T-helper 1 cell treated with Interleukin-12 subunit alpha and Interleukin-12 subunit beta and Interleukin-4 antibody, amounts not matched to agents 30 μg/mL and 1 μg/mL, for 36 hours (primary cell): ENCODE data around the gene RAPGEF1.
"Not testable (repeated sequence)": the region's sequence is repeated elsewhere in the genome, so short reads cannot be mapped to it uniquely, and the experiment has no call there.

Experiments
- H3K27ac Mint-ChIP-seq: one replicate; pipeline ENCODE4 v1.8.0; 2021; ENCODE audit warnings: mild to moderate bottlenecking, mixed read lengths
- H3K27me3 Mint-ChIP-seq: one replicate; pipeline ENCODE4 v1.8.0; 2021; ENCODE audit warnings: low read depth, mixed read lengths
- H3K36me3 Mint-ChIP-seq: one replicate; pipeline ENCODE4 v1.8.0; 2021; ENCODE audit warnings: low read depth, mixed read lengths
- H3K4me1 Mint-ChIP-seq: one replicate; pipeline ENCODE4 v1.8.0; 2021; ENCODE audit warnings: low read depth, mixed read lengths
- H3K4me3 Mint-ChIP-seq: one replicate; pipeline ENCODE4 v1.8.0; 2021; ENCODE audit warnings: mild to moderate bottlenecking, moderate library complexity, mixed read lengths
- H3K9me3 Mint-ChIP-seq: one replicate; pipeline ENCODE4 v1.8.0; 2021; ENCODE audit warnings: mixed read lengths

Gene RAPGEF1

DNA sequence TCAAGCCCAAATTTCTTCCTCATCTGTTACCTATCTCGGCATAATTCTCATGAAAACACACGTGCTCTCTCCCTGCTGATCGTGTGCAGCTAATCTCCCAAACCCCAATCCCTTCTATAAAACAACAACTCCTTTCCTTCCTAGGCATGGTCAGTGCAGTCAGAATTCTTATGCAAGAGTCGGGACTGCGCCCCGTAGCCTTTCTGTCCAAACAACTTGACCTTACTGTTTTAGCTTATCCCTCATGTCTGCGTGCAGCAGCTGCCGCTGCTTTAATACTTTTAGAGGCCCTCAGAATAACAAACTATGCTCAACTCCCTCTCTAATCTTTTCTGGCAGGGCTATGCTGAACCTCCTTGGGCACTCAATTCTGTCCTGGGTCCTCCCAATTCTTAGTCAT, 189.4 kb downstream of the RAPGEF1 start:
- not testable (repeated sequence) for H3K4me1 Mint-ChIP-seq, H3K9me3 Mint-ChIP-seq, H3K36me3 Mint-ChIP-seq, H3K4me3 Mint-ChIP-seq, H3K27ac Mint-ChIP-seq
- H3K27me3 Mint-ChIP-seq: peaks cover 83% of the 10 kb centered on the region

DNA sequence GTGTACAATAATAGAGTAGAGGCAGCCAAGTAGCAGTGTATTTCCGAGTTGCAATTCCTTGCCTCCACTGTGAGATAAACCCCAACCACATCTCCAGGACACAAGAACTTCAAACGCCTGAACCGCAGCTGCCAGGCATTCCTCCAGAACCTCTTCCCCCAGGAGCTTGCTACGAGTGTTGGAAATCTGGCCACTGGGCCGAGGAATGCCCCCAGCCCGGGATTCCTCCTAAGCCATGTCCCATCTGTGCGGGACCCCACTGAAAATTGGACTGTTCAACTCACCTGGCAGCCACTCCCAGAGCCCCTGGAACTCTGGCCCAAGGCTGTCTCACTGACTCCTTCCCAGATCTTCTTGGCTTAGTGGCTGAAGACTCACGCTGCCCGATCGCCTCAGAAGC, 190.7 kb downstream of the RAPGEF1 start:
- H3K27ac Mint-ChIP-seq, H3K4me3 Mint-ChIP-seq, H3K4me1 Mint-ChIP-seq, H3K36me3 Mint-ChIP-seq, H3K9me3 Mint-ChIP-seq: not testable (repeated sequence)
- H3K27me3 Mint-ChIP-seq: peaks cover 87% of the 10 kb centered on the region

DNA sequence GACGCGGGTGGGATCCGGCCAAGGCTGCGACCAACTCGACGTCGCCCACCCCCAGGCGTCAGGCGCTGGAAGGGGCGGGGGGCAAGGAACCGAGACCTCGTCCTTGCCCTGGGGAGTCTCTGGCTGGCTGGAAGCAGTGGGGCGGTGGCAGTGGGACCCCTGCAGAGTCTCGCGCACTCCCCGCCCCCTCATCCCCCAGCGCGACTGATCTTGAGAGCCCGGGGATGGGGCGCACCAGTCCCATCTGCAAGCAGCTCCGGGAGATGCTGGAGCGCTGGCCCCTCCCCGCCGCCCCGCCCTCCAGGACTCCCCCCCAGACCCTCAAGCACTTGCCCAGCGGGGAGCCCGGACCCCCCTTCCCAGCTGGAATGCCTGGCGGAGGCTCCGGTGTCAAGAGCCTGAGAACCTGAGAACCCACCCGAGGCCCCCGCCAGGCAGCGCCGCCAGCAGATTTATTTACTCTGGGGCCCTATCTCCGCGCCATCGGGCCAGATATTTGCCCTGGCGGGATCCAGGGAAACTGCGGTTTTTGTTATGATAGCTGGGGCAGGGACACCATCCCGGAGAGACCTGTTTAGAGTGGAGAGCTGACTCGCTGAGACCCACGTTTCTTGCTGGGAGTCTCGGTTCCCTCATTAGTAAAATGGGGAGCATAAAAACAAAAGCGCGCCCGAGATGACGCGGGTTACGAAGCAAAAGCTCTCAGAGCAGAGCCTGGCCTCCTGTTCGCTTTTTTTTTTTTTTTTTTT, 193.4 kb downstream of the RAPGEF1 start:
- H3K27me3 Mint-ChIP-seq: peaks cover 74% of the 10 kb centered on the region
- peaks cover 1% of the 10 kb centered on the region for H3K36me3 Mint-ChIP-seq
- H3K27ac Mint-ChIP-seq: no peak overlapping the region
- H3K4me1 Mint-ChIP-seq: peaks cover 4% of the 10 kb centered on the region
- H3K4me3 Mint-ChIP-seq: peak overlapping the region; percentile 71
- peaks cover 13% of the 10 kb centered on the region for H3K9me3 Mint-ChIP-seq

DNA sequence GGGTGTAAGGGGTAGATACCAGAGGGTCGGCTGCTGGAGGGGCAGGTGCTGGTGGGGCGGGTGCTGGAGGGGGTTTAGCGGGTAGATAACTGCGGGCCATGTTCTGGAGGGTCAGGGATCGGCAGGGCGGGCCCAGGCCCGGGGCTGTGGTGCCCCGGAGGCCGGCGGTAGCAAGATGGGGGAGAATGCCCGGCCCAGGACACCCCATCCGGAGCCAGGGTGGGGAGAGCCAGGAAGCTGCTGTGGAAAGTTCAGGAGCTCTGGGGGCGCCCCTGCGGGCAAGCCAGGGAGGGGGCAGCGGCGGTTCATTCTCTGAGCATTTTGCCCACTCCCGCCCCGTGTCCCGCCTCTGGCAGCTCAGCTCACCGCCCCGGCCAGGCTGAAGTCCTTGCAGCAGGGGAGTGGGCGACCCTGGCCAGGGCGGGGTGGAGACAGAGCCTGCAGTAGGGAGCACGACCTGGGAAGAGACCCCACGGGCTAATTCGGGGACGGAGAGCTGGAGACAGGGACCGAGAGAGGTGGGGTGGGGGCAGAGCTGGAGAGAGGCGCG, 194.0 kb downstream of the RAPGEF1 start:
- Mint-ChIP-seq H3K4me3 (peak overlapping the region; percentile 16), H3K4me1 (peaks cover 4% of the 10 kb centered on the region), H3K27me3 (peaks cover 69% of the 10 kb centered on the region), H3K36me3 (peaks cover 1% of the 10 kb centered on the region), H3K27ac (no peak overlapping the region), H3K9me3 (peaks cover 13% of the 10 kb centered on the region)

DNA sequence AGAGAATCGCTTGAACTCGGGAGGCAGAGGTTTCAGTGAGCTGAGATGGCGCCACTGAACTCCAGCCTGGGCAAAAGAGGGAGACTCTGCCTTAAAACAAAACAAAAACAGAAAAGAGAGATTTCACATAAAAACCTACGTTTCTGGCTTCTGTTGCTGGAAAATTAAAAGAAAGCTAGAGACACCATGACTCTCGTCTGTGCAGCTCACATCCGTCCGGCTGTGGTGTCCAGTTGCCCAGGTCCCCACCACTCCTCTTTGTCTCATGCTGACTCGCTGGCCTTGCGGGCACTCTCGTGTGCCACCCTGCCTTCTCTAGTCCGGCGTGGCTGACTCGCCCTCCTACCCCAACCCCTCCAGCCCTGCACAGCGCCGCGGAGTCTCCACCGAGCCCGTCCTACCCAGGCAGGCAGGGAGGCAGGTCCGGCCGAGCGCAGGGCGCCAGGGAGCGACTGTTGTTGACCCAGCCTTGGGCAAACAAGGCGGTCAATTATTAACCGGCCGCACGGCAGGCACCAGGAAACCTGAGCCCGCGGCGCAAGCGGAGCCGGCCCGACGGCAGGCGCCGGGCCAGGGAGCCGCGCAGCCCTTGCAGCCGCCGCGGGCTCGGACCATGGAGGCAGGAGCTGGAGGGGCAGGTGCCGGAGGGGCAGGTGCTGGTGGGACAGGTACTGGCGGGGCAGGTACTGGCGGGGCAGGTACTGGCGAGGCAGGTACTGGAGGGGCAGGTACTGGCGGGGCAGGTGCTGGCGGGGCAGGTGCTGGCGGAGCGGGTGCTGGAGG, 194.7 kb downstream of the RAPGEF1 start, which contains the start of gene PRRT1B:
PRRT1B (plus strand) TSS at position 521 of the 783 bp plus-strand sequence; CDS start at position 614, 93 bp downstream.
- Mint-ChIP-seq H3K9me3 (peaks cover 13% of the 10 kb centered on the region), H3K36me3 (peaks cover 1% of the 10 kb centered on the region), H3K27me3 (peaks cover 64% of the 10 kb centered on the region), H3K4me1 (peaks cover 4% of the 10 kb centered on the region), H3K4me3 (peak within 1 kb of the TSS; percentile 16), H3K27ac (no peak within 1 kb of the TSS)

DNA sequence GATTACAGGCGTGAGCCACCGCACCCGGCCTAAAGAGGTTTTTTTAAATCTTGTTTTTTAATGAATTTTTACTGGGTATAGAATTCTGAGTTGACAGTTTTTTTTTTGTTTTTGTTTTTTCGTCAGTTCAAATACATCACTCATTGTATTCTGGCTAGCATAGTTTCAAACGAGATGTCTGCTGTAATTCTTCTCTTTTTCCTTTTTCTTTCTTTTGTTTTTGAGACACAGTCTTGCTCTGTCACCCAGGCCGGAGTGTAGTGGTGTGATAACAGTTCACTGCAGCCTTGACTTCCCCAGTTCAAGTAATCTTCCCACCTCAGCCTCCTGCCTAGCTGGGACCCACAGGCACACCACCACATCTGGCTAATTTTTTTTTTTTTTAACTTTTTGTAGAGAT, 196.7 kb downstream of the RAPGEF1 start:
- Mint-ChIP-seq H3K4me1 (peaks cover 6% of the 10 kb centered on the region), H3K9me3 (peaks cover 13% of the 10 kb centered on the region), H3K36me3 (peaks cover 1% of the 10 kb centered on the region), H3K4me3 (no peak overlapping the region), H3K27ac (no peak overlapping the region), H3K27me3 (peaks cover 44% of the 10 kb centered on the region)

DNA sequence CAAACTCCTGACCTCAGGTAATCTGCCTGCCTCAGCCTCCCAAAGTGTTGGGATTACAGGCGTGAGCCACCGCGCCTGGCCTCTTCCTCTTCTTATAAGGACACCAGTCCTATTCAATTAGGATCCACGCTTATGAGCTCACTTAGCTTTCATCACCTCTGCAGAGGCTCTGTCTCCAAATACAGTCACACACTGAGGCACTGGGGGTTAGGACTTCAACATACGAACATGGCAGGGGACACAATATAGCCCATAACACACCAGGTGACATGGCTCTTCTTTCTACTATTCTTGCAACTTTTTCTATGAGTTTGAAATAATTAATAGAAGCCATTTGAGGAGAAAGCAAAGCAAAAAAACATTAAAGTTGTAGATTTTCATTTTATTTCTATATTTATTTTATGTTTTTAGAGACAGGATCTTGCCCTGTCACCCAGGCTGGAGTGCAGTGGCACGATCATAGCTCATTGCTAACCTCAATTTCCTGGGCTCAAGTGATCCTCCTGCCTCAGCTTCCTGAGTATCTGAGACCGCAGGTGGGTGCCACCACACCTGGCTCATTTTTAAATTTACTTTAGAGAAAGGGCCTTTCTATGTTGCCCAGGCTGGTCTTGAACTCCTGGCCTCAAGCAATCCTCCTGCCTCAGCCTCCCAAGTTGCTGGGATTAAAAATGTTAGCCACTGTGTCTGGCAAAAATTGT, 200.5 kb downstream of the RAPGEF1 start:
- peaks cover 13% of the 10 kb centered on the region for H3K9me3 Mint-ChIP-seq
- peaks cover 11% of the 10 kb centered on the region for H3K27me3 Mint-ChIP-seq
- H3K27ac Mint-ChIP-seq: no peak overlapping the region
- H3K36me3 Mint-ChIP-seq: no peaks in the 10 kb centered on the region
- peaks cover 8% of the 10 kb centered on the region for H3K4me1 Mint-ChIP-seq
- no peak overlapping the region for H3K4me3 Mint-ChIP-seq

DNA sequence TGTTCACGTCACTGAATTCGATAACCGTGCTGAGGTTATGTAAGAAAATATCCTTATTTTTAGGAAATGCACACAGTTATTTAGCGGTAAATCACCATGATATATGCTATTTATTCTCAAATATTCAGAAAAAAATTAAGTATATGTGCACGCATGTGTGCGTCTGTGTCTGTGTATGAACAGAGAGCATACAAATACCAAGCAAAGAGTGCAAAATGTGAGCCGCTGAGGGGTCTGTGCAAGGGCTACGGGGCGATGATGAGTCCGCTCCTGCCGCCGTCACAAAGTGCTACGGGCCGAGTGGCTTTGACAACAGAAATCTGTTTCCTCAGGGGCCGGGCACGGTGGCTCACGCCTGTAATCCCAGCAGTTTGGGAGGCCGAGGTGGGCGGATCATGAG, 201.9 kb downstream of the RAPGEF1 start:
- no peaks in the 10 kb centered on the region for H3K27me3 Mint-ChIP-seq
- H3K4me3 Mint-ChIP-seq: no peak overlapping the region
- no peaks in the 10 kb centered on the region for H3K36me3 Mint-ChIP-seq
- no peak overlapping the region for H3K27ac Mint-ChIP-seq
- peaks cover 5% of the 10 kb centered on the region for H3K9me3 Mint-ChIP-seq
- peaks cover 9% of the 10 kb centered on the region for H3K4me1 Mint-ChIP-seq

DNA sequence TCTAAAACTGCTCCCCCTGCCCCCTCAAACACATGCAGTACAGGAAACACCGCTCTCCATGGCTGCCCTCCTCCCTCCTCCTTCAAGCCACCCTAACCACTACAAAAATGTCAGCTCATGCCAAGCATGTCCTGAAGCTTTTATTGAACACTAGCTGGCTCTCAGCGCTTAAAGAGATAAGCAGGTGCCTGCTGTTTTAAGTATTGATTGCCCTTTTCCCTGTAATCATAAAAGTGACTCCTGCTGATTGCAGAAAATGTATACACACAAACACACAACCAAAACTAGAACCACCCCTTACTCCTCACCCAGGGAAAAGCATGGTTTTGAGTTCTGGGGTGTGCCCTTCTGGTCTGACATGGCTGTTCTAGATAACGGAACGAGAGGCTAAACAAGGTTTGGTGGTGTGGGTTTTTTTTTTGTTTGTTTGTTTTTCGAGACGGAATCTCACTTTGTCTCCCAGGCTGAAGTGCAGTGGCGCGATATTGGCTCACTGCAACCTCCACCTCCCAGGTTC, 205.1 kb downstream of the RAPGEF1 start:
- no peaks in the 10 kb centered on the region for H3K9me3 Mint-ChIP-seq
- no peaks in the 10 kb centered on the region for H3K36me3 Mint-ChIP-seq
- H3K4me3 Mint-ChIP-seq: no peak overlapping the region
- no peaks in the 10 kb centered on the region for H3K27me3 Mint-ChIP-seq
- H3K4me1 Mint-ChIP-seq: peaks cover 11% of the 10 kb centered on the region
- peak overlapping the region; percentile 39 for H3K27ac Mint-ChIP-seq

DNA sequence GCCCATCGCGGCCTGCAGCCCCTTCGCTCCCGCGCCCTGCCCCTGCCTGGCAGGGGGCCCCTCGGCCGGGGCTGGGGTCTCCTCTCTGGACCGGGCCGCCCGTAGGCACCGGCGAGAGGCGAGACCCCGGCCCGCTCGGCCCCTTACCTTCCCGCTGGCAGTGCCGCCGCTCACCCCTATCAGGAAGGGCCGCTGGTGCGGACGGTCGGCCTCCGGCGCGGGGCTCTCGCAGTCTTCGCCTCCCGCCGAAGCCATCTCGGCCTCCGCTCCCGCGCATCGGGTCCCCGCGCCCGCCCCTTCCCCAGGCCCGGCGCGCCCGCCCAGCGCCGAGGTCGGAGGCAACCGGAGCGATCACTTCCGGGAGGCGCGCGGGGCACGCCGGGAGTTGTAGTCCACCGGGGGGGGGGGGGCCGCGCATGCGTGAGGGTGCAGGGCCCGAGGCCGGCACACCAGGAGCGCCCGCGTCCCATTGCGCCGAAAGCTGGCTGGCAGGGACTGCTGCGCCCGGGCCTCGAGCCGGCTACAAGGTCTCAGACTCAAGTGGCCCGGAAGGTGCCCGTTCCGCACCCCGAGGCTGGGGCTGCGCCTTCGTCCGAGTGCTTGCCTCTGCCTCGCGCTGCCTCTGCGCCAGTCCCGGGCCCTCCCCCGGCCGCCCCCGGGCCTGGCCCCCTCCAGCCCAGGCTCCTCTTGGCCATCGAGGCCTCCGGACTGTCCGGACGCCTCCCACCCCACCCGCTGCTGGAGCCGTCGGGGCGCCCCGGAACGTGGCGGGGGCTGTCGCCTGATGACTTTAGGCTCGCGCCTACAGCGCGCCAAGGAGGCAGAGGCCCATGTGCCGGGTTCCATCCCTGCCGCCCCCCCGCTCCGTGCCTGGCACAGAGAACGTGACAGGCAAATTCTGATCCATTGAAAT, 208.7 kb downstream of the RAPGEF1 start, which contains the start of gene UCK1:
UCK1 (minus strand) TSS at position 344 of the 913 bp plus-strand sequence; CDS start at position 255, 89 bp downstream.
- H3K9me3 Mint-ChIP-seq: no peaks in the 10 kb centered on the region
- H3K36me3 Mint-ChIP-seq: peaks cover 12% of the 10 kb centered on the region
- H3K4me1 Mint-ChIP-seq: peaks cover 14% of the 10 kb centered on the region
- H3K27me3 Mint-ChIP-seq: no peaks in the 10 kb centered on the region
- peak within 1 kb of the TSS; percentile 77 for H3K4me3 Mint-ChIP-seq
- H3K27ac Mint-ChIP-seq: no peak within 1 kb of the TSS

DNA sequence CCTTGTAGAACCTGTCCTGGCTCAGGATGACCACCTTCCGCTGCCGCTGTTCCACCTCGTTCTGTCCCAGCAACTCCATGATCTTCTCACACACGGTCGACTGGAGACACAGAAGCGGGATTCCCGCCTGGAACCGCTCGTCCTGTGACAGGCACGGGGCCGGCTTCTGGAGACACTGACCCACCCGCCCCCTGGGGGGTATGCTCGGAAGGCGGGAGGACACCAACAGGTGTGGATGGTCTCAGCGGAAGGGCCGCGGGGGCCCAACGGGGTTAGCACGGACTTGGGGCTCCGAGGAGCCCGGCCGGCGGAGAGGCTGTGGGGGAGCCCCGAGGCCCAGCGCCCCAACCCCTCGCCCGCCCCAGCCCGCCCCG, 209.3 kb downstream of the RAPGEF1 start:
- H3K27ac Mint-ChIP-seq: no peak overlapping the region
- H3K27me3 Mint-ChIP-seq: no peaks in the 10 kb centered on the region
- peaks cover 13% of the 10 kb centered on the region for H3K36me3 Mint-ChIP-seq
- peaks cover 14% of the 10 kb centered on the region for H3K4me1 Mint-ChIP-seq
- H3K9me3 Mint-ChIP-seq: no peaks in the 10 kb centered on the region
- peak overlapping the region; percentile 77 for H3K4me3 Mint-ChIP-seq

DNA sequence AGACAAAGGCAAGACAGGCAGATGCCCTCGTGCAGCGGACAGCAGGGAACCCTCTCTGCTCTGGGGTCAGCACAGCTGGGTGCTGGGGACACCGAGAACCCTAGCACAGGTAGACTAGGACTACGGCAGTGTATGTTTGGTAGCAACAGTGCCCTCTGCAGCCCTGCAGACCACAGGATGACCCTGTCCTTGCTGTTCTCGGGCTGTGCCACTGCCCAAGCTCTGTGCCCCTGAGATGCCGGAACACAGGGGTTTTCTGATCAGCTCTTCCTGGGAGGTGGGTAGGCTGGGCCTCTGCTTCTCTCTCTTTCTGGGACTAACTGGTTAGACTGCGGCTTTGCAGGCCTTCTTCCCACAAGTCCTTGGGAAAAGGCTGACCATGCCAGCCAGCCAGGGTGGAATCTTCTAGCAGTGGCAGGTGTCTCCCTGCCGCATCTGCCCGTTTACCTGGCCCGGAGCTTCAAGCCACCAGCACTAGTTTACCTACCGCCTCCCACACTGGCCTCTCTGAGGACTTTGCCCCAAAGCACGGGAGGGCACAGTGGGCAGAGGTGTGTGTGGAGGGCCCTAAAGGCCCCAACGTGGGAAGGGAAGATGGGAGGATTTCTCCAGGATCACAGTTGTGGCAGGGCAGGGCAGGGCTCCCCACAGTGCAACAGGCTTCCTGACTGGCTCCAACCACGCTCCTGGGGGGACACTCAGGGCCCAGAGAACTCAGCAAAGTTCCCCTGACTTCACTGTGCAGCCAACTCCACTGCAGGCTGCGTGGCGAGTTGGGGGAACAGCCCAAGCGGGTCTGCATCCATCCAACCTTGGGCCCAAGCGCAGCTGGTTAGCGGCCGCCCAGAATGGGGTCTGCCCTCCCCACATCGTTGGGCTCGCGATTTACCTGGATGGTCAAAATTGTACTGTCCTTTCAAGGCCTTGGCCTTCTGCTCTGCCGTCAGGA, 210.0 kb downstream of the RAPGEF1 start:
- peaks cover 14% of the 10 kb centered on the region for H3K4me1 Mint-ChIP-seq
- no peaks in the 10 kb centered on the region for H3K27me3 Mint-ChIP-seq
- peak overlapping the region; percentile 65 for H3K27ac Mint-ChIP-seq
- peaks cover 13% of the 10 kb centered on the region for H3K36me3 Mint-ChIP-seq
- no peaks in the 10 kb centered on the region for H3K9me3 Mint-ChIP-seq
- peak overlapping the region; percentile 77 for H3K4me3 Mint-ChIP-seq
